Activated CD8-positive, alpha-beta memory T cell treated with anti-CD3 and anti-CD28 coated beads, Interleukin-2, amount 50 U/mL, for 48 hours (primary cell): ENCODE data around the gene ZNF565.
A peak's percentile ranks its signal among the peaks of the same experiment; 100 is the strongest.
"Not testable (repeated sequence)": the region's sequence is repeated elsewhere in the genome, so short reads cannot be mapped to it uniquely, and the experiment has no call there.

Experiments
- DNase-seq: peaks from one replicate; pipeline ENCODE4 v3.0.0-alpha.2; 2020

Gene ZNF565

DNA sequence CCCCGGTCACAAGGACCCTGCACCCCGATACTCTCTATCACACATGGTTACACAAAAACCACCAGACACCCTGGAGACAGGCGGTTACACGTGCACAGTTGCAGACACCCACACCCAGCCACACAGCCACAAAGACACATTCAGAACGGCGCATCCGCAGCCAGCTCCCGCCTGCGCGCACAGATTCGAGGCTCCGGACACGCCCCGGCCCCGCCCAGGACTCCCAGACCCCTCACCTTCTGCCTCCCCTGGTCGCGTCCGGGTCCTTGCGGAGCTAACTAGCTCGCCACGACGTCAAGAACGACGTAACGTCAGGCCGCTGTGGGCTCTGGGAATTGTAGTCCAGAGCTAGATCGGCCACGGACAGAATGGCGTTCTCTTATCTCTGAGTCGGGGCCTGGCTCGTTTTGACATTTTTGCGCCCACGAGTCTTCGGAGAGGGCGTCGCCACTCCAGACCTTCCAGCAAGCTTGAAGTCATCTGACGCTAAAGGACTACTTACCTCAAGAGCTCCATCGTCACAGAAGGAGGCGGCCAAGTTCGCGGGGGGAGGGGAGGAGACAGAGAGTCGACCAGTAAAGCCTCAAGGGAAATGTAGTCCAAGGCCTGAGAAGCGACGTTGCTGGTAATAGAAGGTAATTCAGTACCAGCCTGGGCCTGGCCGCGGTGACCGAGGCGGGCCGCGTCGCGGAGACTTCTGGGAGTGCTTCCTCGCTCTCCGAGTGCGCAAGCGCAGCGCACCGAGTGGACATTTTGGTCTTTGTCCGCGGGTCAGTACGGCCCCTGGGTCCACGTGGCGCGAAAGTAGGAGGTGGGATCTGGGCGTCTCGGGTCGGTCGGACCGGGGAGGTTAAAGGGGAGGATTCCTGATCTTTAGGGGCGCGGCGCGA lies at the start of gene ZNF565, which contains the start of gene ZNF146:
TSS of gene ZNF565 (minus strand) at position 280 of the 890 bp plus-strand sequence. CDS start 12,680 bp downstream, outside the sequence.
TSS of gene ZNF146 (plus strand) at position 721 of the 890 bp plus-strand sequence. CDS start 21,335 bp downstream, outside the sequence.
- DNase-seq: peak; percentile 97

DNA sequence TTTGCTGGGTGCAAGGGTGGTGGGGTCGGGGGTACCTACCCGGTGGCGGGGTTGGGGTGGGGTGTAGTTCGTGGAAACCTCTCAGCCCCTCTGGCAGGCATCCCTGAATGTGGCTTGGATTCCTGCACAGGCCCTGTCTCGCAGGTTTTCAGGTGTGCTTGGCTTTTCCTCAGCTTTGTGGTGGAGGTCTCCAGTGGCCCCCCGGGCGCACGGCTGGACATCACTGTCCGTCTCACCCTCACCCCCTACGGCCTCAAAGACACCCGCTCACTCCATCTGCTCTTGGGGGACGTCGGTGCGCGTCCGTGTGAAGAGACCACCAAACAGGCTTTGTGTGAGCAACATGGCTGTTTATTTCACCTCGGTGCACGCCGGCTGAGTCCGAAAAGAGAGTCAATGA lies 44.7 kb upstream of the ZNF565 start:
- no peak for DNase-seq

DNA sequence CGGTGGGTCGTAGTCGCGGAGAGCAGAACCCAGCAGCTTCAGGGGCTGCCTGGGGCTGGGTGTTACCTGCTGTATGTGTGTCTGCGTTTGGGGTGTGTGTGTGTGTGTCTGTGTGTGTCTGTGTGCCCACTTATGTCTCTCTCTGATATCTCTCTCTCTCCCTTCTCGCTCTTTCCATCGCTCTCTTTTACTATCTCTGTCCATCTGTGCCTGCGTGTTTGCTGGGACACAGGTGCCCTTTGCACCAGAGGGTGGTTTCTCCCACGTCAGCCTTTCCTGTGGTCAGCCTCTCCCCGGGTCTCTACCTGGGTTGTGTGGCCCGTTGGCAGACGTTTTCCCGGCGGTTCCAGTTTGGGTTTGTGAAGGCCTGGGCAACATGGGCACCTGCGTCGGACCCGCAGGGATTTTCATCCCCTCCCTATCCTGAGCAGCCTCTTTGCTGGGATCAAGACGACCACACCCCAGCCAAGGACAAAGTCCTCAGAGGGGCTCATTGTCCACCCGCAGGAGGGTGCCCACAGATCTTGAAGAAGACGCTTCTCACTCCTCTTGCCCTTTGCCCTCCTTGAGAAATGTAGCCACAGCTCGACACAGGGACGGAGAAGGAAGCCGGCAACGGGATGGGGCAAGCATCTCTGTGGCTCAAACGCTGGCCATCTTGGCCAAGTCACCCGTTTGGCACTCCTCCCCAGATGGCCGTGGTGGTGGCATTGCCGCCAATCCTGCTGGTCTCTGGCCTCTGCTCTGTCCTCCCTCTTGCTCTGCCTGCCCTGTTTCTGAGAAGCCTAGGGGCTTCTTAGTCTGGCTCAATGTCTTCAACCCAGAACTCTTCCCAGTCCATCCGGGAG lies 43.8 kb upstream of the ZNF565 start:
- DNase-seq: no peak

DNA sequence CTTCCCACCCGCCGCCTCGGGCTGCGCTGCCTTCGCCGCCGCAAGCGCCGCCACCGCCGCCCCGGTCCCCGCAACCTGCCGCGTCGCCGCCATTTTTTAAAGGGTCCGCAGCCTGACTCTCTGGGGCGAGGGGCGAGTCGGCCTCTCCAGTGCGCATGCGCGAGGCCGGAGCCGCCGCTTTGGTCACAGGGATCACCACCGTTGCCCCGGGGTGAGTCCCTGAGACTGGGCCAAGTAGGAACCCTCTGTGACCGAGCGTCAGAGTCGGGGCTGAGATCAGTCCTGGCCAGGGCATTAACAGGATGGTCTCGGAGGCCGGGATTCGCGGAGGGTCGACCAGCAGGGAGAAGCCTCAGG lies 43.0 kb upstream of the ZNF565 start:
- DNase-seq: no peak

DNA sequence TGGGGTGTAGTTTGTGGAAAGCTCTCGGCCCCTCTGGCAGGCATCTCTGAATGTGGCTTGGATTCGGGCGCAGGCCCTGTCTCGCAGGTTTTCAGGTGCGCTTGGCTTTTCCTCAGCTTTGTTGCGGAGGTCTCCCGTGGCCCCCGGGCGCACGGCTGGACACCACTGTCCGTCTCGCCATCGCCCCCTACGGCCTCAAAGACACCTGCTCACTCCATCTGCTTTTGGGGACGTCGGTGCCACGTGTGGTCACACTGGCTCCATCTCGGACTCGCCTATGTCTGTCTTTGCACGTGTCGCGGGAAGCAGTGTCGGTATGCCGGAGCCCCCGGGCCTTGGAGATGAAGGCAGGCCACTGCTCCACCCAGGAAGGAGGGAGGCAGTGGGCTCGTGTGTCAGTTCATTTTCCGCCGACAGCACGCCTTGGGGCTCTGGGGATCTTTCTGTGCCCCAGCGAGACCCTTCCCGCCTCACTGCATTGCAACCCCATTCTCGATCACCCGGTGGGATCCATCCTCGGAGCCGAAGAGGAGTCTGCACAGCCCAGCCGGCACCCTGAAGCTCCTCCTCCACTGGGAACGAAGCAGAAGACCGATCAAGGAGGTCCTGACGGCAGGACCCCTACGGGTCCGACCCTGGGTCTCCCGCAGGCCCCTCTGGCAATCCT lies 42.5 kb upstream of the ZNF565 start:
- DNase-seq: no peak

DNA sequence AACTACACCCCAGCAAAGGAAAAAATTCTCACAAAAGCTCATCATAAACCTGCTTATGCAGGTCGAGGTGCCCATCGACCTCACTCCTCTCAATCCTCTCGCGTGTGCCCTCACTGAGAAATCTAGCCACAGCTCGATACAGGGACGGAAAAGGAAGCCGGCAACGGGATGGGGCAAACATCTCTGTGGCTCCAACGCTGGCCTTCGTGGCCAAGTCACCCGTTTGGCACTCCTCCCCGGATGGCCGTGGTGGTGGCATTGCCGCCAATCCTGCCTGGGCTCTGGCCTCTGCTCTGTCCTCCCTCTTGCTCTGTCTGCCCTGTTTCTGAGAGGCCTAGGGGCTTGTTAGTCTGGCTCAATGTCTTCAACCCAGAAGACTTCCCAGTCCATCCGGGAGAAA lies 41.6 kb upstream of the ZNF565 start:
- no peak for DNase-seq

DNA sequence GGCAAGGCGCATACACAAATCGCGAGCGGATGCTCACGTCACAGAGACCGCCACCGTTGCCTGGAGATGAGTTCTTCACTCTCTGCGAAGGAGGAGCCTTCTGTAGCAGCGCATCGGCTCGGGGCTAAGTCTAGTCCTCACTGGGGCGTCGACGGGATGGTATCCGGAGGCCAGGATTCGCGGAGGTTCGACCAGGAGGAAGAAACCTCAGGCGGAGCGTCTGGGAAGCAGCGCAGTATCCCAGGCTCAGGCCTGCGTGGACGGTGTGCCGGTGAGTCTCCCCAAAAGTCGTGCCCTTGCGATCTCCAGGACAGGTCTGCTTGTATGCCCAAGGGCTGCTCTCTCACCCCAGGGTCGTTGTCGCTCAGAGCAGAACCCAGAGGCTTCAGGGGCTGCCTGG lies 40.9 kb upstream of the ZNF565 start:
- no peak for DNase-seq

DNA sequence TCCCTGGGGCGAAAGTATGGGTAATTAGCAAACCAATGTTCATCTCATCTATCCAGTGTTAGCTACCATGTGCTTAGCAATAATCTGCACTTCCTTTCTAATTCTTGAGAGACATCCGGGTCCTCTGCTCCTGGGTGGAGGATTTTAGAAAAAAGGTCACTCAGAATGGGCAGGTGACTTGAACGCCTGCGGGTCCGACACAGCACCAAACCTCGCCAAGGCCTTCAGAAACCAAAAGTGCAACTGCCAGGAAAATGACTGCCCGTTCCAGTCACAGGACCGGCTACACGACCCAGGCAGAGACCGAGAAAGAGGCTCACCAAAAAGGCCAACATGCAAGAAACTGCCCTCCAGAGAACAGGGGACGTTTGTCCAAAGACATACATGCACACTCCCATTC lies 40.4 kb upstream of the ZNF565 start:
- DNase-seq: no peak

DNA sequence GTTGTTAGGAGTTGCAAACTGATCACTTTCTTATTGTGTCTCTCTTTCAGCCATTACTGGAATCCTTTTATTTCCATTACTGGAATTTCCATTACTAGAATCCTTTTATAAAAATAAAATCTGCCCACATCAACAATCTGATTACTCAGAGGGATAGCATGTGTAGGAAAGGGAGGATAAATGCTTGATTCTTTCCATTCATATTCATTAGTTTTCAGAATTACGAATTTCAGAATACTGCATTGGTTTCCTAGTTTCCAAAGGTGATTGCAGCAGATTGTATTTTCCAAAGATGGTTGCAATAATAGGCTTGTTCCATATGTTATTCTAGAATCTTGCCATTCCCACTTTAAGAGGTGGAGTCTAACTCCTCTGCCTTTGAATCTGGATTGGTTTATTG lies 37.6 kb upstream of the ZNF565 start:
- no peak for DNase-seq

DNA sequence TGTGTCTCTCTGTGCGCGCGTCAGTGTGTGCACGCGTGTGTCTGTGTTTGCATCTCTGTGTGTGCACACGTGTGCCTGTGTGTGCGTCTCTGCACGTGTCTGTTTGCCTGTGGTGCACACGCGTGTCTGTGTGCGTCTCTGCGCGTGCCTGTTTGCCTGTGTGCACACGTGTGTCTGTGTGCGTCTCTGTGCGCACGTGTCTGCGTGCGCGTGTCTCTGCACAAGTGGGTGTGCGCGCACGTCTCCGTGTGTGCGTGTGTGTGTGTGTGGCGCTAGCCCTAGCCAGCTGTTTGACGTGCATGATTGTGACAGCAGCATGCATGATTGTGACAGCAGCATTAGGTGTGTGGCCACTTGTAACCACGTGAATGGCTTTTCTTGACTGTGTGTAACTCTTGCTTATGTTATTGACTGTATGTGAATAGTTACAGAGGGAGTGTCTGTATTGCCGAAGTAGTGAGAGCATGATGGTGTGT lies 31.6 kb upstream of the ZNF565 start:
- no peak for DNase-seq

DNA sequence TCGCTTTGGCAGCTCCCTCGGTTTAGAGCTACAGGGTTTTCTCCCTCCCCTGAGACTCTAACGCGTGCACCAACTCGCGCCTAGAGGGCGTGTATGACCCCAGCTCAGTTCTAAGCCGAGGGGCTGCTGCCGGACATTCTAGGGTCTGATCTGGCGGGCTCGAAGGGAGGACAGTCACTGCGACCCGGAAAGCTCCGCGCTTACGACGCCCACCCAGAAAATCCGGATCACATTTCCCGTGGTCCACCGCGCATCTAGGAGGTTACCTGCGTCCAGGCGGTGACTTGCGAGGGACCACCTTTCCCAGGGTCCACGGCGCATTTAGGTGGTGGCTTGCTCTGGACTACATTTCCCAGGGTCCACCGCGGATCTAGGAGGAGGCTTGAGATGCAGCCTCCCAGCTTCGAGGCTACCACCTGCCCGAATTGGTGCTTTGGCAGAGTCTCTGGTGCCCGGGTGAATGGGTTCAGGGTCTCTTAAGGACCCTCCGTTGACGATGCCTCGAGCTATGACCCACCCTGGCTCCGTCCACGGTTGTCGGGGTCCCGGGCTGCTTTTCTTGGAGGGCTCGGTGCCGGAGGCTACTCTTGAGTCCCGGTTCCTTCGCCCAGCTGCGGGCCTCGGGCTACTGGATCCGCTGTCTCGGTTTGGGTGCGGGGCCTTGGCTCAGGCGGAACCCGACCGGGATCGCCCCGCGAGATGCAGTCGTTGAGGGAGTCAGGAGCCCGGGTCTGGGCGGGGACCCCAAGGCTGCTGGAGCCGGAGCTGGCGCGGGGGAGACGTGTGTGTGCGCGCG lies 30.9 kb upstream of the ZNF565 start:
- DNase-seq: no peak

DNA sequence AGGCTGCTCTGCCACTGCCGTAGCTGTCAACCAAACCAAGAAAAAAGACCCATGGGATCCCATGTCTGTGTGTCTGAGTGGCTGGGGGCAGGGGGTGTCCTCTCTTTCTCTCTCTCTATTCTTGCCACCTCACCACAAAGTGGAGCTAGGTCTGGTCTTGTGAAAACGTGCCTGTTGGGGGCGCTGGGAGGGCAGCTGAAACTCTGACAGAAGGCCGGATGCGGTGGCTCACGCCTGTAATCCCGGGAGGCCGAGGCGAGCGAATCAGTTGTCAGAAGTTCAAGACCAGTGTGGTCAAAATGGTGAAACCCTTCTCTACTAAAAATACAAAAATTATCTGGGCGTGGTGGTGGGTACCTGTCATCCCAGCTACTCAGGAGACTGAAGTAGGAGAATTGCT lies 29.6 kb upstream of the ZNF565 start:
- no peak for DNase-seq

DNA sequence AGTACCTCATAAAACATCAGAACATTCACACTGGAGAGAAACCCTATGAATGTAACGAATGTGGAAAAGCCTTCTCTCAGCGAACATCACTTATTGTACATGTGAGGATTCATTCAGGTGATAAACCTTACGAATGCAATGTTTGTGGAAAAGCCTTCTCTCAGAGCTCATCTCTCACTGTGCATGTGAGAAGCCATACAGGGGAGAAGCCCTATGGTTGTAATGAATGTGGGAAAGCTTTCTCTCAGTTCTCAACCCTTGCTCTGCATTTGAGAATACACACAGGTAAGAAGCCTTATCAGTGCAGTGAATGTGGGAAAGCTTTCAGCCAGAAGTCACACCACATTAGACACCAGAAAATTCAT lies 22.5 kb upstream of the ZNF565 start:
- DNase-seq: no peak

DNA sequence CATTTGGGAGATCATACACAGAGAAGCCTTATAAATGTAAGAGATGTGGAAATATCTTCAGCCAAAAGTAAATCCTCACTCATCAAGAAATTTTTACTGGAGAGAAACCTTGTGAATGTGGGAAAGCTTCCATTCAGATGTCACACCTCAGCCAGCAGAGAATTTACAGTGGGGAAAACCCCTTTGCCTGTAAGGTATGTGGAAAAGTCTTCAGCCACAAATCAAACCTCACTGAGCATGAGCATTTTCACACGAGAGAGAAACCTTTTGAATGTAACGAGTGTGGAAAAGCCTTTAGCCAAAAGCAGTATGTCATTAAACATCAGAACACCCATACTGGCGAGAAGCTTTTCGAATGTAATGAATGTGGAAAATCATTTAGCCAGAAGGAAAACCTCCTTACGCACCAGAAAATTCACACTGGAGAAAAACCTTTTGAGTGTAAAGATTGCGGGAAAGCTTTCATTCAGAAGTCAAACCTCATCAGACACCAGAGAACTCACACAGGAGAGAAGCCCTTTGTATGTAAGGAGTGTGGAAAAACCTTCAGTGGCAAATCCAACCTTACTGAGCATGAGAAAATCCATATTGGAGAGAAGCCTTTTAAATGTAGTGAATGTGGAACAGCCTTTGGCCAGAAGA lies 22.0 kb upstream of the ZNF565 start:
- DNase-seq: no peak

DNA sequence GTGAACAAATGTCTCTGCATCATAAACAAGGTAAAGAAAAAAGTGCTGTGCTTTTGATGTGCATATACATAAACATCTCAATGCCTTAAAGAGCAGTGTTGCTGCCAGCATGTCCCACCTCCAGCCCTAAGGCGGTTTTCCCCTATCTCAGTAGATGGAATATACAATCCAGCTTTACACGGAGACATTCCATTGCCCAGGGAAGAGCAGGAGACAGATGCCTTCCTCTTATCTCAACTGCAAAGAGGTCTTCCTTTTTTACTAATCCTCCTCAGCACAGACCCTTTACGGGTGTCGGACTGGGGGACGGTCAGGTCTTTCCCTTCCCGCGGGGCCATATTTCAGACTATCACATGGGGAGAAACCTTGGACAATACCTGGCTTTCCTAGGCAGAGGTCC lies 19.2 kb upstream of the ZNF565 start:
- not testable (repeated sequence) for DNase-seq

DNA sequence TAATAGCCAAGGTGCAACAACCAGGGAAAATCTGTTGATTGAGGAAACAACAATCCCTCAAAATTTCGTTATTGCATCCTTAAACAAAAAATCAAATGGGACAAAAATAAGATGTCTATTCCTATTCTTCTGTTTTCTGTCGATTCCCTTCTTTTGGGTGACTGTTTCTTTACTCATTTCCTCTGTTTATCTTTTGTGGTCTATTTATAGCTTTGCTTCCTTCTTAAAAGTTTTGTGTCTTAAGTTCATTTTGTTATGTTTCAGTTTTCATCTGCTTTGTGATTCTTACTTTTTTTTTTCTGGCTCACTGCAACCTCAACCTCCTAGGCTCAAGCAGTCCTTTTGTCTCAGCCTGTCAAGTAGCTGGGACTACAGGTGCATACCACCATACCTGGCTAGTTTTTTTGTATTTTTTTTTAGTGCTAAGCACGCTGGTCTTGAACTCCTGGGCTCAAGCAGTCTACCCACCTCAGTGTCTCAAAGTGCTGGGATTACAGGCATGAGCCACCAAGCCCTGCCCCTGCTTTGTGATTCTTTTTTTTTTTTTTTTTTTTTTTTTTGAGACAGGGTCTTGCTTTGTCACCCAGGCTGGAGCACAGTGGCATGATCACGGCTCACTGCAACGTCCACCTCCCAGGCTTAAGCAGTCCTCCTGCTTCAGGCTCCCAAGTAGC lies 10.9 kb upstream of the ZNF565 start:
- no peak for DNase-seq

DNA sequence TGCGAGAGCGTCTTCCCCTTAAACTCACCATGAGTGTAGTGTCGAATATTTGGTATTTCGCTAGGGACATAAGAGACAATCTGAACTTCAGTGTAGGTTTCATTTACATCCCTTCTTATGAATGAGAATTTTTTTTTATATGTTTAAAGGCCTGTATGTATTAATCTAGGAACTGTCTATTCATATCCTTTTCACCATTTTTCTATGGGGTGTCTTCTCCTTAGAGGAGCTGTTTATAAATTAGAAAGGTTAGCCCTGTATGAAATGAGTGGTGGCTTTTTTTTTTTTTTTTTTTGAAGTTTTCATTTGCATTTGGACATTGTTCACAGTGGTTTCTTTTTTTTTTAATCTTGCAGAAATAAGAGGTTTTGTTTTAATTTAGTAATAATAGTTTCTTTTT lies 8.0 kb upstream of the ZNF565 start:
- DNase-seq: no peak

DNA sequence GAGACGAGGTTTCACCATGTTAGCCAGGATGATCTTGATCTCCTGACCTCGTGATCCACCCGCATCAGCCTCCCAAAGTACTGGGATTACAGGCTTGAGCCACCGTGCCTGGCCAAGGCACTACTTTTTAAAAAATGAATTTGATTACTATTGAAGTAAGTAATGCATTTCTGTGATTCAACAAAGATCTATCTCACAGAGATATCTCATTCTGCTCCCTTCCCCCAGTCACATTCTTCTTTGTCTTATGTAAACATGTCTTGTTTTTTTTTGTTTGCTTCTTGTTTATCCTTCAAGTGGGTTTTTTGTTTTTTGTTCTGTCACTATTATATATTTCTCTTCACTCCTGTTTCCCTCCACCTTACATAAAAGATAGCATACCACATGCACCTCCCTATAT lies 7.0 kb upstream of the ZNF565 start:
- DNase-seq: no peak

DNA sequence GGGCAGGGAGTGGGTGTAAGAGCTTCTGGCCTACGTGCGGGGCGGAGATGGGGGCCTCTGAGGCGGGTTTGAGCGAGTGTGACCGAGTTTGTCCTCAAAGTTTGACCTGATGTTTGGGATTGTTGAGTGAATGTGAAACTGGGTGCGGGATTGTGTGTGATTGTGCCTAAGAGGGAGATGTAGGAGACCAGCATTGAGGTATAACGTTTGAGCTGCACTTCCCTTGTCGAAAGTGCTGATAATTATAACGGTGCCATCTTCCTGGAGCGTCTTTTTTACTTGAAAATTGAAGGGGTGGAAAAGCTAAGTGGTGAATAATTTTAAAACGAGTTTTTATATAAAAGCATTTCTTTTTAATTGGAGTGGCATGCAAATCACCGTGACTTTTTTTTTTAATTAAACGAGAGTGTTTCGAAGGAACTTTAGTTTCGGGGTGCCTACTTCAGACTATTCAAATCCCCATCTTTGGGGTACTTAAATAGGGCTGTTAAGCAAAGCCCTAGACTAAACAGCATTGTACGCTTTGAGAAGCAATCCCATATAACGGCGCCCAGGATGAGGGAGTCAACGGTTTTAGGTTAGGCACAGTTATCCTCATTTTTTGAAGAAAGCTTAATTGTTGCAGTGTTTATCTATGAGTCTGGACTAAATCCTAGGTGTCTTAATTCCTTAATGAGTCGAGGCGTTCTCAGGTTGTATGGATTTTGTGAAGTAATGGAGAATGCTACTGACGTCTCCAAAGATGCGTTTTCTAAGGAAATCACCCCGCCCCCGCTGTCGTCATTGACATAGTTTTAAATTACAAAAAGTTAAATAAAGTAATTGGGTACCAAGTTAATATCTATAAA lies 1.0 kb upstream of the ZNF565 start:
- DNase-seq: no peak

DNA sequence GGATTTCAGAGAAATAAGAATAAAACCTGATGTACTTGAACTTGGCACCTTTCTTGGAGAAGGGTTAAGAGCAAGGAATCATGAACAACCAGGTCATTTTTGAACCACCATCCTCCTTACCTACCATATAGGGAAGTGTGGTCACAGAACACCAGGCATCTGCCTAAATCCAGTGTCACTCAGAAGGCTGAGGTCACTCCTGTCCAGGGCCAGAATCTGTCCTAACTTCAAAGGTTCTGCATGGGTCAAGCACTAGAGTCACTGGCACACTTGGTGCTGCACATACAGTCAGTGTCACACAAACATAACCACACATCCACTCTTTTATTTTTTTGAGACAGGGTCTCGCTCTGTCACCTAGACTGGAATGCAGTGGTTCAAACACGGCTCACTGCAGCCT lies 1.6 kb downstream of the ZNF565 start:
- no peak for DNase-seq
